ENCODE results near the gene PTPRA.
"Not testable (repeated sequence)": the region's sequence is repeated elsewhere in the genome, so short reads cannot be mapped to it uniquely, and the experiment has no call there.

PTPRA gene

GRCh38 chr20:3021777-3022176 lies 148.5 kb downstream of the PTPRA start:
- Histone ChIP-seq H3K4me3 (replicated peaks; ENCODE audit: insufficient read depth, low read length) (no peak overlapping the region), H3K27ac (replicated peaks) (no peak overlapping the region), H3K27me3 (ENCODE audit: insufficient read depth, poor library complexity, severe bottlenecking) (no peaks in the 10 kb centered on the region)
- TF ChIP-seq REST (IDR thresholded peaks at IDR 0.05; ENCODE audit: insufficient replicate concordance, low read depth) (no peak), POLR2AphosphoS5 (IDR thresholded peaks at IDR 0.05; ENCODE audit: low read depth) (no peak)
- TF ChIP-seq, protein P1, sequence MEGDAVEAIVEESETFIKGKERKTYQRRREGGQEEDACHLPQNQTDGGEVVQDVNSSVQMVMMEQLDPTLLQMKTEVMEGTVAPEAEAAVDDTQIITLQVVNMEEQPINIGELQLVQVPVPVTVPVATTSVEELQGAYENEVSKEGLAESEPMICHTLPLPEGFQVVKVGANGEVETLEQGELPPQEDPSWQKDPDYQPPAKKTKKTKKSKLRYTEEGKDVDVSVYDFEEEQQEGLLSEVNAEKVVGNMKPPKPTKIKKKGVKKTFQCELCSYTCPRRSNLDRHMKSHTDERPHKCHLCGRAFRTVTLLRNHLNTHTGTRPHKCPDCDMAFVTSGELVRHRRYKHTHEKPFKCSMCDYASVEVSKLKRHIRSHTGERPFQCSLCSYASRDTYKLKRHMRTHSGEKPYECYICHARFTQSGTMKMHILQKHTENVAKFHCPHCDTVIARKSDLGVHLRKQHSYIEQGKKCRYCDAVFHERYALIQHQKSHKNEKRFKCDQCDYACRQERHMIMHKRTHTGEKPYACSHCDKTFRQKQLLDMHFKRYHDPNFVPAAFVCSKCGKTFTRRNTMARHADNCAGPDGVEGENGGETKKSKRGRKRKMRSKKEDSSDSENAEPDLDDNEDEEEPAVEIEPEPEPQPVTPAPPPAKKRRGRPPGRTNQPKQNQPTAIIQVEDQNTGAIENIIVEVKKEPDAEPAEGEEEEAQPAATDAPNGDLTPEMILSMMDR (IDR thresholded peaks at IDR 0.05; ENCODE audit: insufficient read depth, low read length), result no peak
- DNase-seq (ENCODE audit: low read depth in 1 of 2, low spot score in 1 of 2), result no peak

DNA sequence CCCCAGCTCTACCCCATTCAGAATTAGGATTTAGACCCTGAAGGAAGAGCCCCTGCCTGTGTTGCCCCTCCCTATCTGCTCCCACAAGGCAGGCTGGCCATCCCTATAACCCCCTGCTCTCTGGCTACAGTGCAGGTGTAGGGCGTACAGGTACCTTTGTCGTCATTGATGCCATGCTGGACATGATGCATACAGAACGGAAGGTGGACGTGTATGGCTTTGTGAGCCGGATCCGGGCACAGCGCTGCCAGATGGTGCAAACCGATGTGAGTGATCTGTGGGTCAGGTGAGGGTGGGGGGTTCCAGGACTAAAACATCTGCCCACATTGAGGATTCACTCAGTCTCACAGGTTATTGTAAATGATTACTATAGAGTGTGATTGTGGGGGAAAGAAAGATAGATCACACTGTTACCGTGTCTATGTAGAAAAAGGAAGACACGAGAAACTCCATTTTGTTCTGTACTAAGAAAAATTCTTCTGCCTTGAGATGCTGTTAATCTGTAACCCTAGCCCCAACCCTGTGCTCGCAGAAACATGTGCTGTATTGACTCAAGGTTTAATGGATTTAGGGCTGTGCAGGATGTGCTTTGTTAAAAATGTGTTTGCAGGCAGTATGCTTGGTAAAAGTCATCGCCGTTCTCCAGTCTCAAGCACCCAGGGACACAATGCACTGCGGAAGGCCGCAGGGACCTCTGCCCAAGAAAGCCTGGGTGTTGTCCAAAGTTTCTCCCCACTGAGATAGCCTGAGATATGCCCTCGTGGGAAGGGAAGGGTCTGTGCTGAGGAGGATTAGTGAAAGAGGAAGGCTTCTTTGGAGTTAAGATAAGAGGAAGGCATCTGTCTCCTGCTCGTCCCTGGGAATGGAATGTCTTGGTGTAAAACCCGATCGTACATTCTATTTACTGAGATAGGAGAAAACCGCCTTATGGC lies 149.5 kb downstream of the PTPRA start:
- H3K27ac ChIP-seq (replicated peaks); H3K4me3 ChIP-seq (replicated peaks; ENCODE audit: insufficient read depth, low read length); DNase-seq (ENCODE audit: low read depth in 1 of 2, low spot score in 1 of 2); H3K27me3 ChIP-seq (ENCODE audit: insufficient read depth, poor library complexity, severe bottlenecking): not testable (repeated sequence)

DNA sequence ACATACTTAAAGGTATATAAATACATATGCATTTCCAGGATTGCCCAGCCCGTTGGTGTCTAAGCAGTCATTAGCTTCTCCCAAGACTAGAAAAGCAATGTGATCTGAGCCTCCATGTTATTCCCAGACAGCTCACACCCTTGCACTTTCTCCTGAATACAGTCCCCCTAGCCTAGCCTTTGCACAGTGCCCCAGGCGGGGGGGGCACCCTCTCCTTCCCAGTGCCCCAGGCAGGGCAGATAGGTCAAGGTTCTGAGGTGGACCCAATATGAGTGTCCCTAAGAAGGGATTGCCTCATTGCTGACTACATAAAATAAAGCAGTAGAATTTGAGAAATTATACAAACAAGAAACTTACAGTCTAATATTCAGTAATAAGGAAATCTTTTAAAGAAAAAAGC lies 154.7 kb downstream of the PTPRA start:
- Histone ChIP-seq H3K27me3 (ENCODE audit: insufficient read depth, poor library complexity, severe bottlenecking) (no peaks in the 10 kb centered on the region), H3K27ac (replicated peaks) (no peak overlapping the region), H3K4me3 (replicated peaks; ENCODE audit: insufficient read depth, low read length) (no peak overlapping the region)
- no peak for DNase-seq (ENCODE audit: low read depth in 1 of 2, low spot score in 1 of 2)
- TF ChIP-seq POLR2AphosphoS5 (IDR thresholded peaks at IDR 0.05; ENCODE audit: low read depth), result no peak
- TF ChIP-seq SPI1 (IDR thresholded peaks at IDR 0.05; ENCODE audit: borderline replicate concordance, low read depth), result no peak
- TF ChIP-seq REST (IDR thresholded peaks at IDR 0.05; ENCODE audit: insufficient replicate concordance, low read depth), result no peak
- TF ChIP-seq, protein P1 (IDR thresholded peaks at IDR 0.05; ENCODE audit: insufficient read depth, low read length), result no peak
- no peak for TF ChIP-seq GABPA (IDR thresholded peaks at IDR 0.05; ENCODE audit: low read depth)

GRCh38 chr20:3031524-3032147 lies 158.4 kb downstream of the PTPRA start:
- DNase-seq (ENCODE audit: low read depth in 1 of 2, low spot score in 1 of 2), result no peak
- TF ChIP-seq, protein P1 (IDR thresholded peaks at IDR 0.05; ENCODE audit: insufficient read depth, low read length), result no peak
- TF ChIP-seq POLR2AphosphoS5 (IDR thresholded peaks at IDR 0.05; ENCODE audit: low read depth) (no peak), REST (IDR thresholded peaks at IDR 0.05; ENCODE audit: insufficient replicate concordance, low read depth) (no peak), SPI1 (IDR thresholded peaks at IDR 0.05; ENCODE audit: borderline replicate concordance, low read depth) (no peak), GABPA (IDR thresholded peaks at IDR 0.05; ENCODE audit: low read depth) (no peak)
- H3K27me3 ChIP-seq (ENCODE audit: insufficient read depth, poor library complexity, severe bottlenecking), result no peaks in the 10 kb centered on the region

More at GRCh38 chr20:3031524-3032147, 158.4 kb downstream of the PTPRA start:
- Histone ChIP-seq H3K4me3 (replicated peaks; ENCODE audit: insufficient read depth, low read length) (no peak overlapping the region), H3K27ac (replicated peaks) (no peak overlapping the region)
